ENCODE data around the gene SEMA4D. TPM values are rescaled to one million over a fixed set of nuclear protein-coding genes. Genes with fewer than 3 reads are reported as not detected.
A peak's percentile ranks its signal among the peaks of the same experiment; 100 is the strongest.

Gene SEMA4D
- total RNA-seq, 1 experiment from 2014 or later = 10.5 TPM

DNA sequence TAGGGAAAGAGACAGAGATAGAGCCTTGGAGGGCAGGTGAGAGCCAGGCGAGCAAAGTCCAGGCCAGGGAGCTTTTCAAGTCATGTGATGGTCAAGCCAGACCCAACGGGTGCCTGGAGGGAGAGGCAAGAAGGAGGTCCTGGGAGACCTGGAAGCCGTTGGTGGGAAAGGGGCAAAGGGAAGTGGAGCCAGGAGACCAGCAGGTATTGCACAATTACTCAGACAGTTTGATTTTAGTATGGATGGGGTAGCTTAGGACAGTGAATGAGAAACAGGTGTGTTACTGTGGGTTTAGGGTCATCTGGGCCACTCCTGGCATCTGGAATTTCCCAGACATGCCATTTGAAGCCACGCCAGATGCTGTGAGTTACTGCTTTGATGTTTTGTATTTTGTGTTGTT lies 174.5 kb downstream of the SEMA4D start:
- DNase-seq (ENCODE audit: low read depth) = no peak

DNA sequence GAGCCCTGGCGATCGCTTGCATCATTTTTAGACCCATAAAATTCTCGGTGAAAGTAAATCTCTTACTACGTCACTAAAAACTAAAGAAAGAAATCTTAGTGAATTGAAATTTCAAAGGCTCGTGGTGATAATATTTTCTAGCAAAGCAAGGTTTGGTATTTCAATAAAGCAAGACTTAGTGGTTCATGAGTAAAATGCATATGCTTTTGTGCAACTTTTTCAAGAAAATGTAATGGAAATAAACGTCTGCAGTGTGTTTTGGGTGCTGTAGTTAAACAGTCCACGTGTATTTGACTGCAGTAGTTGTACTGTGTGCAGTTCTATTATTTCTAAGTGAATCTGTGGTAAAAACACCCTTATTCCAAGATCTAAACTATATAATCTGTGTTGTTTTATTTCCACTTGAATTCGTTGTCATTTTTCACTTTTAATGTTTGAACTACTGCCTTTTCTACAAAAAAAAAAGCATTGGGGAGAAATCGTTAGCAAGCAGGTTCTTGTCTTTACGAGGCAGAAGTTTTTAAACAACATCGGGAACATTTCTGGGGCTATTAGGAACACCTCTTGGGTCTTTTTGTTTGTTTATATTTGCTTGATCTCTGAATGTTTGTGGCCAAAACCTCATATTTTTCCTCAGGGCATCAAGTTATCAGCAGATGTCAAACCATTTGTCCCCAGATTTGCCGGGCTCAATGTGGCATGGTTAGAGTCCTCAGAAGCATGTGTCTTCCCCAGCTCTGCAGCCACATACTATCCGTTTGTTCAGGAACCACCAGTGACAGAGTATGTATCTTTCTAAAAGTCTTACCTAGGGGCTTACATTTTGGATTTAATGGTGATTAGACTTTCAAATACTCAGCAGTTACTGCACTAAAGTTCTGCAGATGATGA lies 178.7 kb downstream of the SEMA4D start:
- no peak for DNase-seq (ENCODE audit: low read depth)

DNA sequence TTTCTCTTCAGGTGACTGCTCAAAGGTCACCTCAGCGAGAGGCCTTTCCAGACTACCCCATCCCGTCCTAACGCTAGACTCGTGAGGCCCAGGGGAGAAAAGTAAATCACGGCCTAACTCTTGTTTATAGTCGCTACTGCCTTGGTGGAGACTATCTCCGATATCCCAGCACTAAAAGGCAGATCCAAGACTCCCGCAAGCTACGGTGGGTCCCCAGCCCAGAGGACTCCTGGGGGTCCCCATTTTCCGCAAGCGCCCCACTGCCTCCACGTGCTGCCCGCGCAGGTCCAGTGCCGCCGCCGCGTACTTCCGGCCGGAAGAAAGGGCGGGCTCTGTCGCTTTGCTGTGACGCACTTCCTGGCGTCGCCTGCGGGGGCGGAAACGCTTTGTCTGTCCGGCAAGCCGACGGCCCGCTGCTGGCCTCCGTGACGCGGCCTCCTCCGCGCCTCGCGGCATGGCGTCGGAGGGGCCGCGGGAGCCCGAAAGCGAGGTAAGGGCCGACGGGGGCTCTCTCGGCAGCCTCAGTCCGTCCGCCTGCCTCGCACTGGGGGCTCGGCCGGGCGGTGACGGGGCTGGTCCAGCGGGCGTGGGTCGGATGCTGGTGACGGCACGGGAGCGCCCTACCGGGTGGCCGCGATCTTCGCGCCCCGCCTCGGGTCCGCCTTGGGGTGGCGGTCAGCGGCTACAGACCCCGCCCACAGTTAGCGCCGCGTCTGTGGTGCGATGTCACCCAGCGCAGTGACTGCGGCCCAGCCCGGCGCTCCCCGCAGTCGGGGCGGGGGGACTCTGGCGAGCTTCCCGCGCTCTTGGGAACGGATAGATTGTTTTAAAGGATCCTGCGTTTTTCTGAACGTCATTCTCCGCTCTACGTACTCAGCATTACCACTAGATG lies 179.5 kb downstream of the SEMA4D start, which contains the start of gene SECISBP2:
Gene SECISBP2, plus strand, starts transcription at position 378 of the 892 bp plus-strand sequence. Its CDS starts 77 bp downstream, at position 455.
- peak; percentile 99 for DNase-seq (ENCODE audit: low read depth)

DNA sequence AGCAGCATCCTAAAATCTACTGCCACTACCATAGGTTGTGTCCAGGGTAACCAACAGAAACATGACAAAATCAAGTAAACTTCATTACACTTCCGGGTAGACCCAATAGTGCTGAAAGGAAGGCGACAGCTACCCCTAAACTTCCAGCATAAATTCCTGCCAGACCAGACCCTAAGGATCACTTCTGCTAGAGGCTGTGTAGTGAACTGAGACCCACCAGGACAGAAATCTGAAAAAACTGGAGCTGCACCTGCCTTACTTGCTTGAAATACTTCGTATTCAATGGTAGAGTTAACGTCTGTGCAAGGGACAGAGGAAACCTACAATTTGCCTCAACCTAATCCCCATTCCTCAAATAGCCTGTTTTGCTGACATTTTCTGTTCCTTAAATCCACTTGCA lies 180.6 kb downstream of the SEMA4D start:
- peak; percentile 5 for DNase-seq (ENCODE audit: low read depth)

DNA sequence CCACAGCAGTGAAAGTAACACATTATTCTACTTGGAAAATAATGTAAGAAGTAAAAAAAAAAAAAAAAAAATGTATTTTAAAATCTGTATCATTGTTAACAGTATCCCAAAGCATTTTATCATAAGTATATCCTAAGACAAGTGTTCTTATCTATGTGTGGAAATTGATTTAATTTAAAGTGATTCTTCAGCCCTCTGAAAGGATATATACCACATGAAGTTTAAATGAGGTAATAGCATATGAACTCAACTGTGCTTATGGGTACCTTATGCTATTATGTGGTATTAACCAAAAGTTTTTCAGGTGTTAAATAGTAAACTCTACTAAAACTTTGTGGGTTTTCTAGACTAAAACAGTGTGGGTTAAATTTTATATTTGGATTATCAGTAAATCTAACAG lies 182.4 kb downstream of the SEMA4D start:
- no peak for DNase-seq (ENCODE audit: low read depth)

DNA sequence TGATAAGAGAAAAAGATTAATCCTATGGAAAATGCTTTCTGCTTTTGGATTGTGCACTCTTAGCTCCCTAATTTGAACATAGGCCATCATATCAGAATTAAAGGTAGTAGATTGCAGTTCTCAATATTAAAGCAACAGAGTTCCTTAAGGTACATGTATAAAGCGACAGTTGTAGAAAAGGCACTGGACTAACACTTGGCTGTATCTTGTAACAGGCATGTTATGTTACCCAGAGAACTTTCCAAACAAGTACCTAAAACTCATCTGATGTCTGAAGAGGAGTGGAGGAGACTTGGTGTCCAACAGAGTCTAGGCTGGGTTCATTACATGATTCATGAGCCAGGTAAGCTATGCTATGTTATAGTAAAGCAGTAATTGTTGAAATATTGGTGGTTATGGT lies 183.0 kb downstream of the SEMA4D start:
- no peak for DNase-seq (ENCODE audit: low read depth)

DNA sequence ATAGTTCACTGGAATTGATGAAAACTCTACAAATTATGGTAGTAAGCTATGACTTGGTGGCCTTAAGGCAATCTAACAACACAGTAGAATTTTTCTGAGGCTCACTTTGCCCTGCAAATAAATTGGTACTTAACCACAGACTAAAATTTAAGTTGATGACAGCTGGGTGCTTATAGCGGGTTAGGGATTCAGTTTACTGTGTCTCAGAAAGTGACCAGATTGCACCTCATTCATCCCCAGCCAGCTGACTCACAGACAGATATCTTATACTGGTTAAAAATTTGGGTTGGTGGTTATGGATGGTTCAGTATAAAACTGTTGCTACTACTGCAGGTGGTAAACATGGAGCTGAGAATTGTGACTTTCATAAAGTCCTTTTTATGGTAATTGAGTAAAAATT lies 184.1 kb downstream of the SEMA4D start:
- DNase-seq (ENCODE audit: low read depth) = no peak

DNA sequence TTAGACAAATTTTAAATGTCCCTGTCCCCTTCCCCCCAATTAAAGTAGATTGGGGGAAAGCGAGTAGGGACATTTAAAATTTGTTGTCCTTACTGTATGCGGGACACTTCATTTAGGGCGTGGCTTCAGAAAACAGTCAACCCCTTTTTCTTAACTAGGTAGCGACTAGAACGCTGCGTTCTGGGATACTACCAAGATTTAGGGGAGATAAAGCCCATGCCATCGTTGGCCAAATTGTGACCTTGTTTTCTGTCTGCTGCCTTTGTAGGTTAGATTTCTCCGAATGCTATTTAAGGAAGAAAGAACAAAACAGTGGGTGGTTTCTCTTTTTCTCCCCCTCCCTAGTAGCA lies 185.7 kb downstream of the SEMA4D start:
- DNase-seq (ENCODE audit: low read depth) = peak; percentile 37

DNA sequence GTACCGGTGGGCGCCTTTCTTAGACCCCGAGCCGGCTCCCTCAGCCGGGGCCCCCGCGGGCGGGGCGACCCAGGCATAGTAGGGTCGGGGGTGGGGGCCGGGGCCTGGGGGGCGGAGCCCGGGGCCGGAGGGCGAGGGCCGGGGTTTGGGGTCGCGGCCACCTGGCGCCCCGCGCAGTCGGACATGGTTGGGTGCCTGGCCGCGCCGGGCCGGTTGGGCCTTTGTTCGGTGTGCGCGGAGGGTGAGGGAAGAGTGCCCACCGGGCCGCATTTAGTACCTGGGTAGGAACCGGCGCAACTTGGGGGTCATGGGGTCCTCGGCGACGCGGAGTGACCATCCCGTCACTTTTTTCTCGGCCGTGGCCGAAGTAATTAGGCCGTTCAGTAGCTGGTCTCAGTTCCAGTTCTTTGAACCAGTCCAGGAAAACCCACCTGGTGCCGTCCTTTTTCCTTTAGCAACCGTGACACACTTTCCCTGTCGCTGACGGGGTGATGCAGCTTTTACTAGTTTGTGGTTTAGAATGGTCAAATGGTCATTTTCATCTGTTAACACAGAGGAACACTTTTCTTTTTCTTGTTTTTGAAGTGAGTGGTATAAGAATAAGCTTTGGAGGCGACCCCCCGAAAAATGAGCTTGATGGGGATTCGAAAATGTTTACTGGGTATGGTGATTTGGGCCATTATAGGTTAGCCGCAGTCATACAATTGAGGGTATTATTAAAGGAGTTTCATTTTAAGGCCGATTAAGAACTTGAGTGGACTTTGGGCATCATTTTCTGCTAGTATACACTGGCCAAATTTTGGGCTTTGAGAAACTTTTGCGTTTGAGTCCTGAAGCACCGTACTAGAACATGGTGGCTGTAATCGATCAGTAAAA lies 186.3 kb downstream of the SEMA4D start:
- DNase-seq (ENCODE audit: low read depth) = peak; percentile 21

Small RNA genes lying within 50 kb of the gene (small RNA-seq; reads per million reads assigned to genes)
- gene MIR3153 = not detected

Other genes starting within 250 kb of the SEMA4D start
- 370 and 380 TPM in 2 replicates for gene CKS2, start 186.9 kb downstream of the SEMA4D start, total RNA-seq (2014; rRNA removed; shearing (Covaris generic))
- 21.8 and 24.2 TPM in 2 replicates for gene SECISBP2, start 179.6 kb downstream of the SEMA4D start, total RNA-seq (2014; rRNA removed; shearing (Covaris generic))
- not detected in 2 replicates for gene GADD45G, start 106.9 kb upstream of the SEMA4D start, total RNA-seq (2014; rRNA removed; shearing (Covaris generic))